Activated naive CD4-positive, alpha-beta T cell (primary cell): ENCODE results near the gene P4HA2.
"Not testable (repeated sequence)": the region's sequence is repeated elsewhere in the genome, so short reads cannot be mapped to it uniquely, and the experiment has no call there.

Source experiments
- DNase-seq, 4 experiments: peaks; one replicate each; lab custom pipeline; 2025; lab: John Stamatoyannopoulos, UW

The P4HA2 gene

DNA sequence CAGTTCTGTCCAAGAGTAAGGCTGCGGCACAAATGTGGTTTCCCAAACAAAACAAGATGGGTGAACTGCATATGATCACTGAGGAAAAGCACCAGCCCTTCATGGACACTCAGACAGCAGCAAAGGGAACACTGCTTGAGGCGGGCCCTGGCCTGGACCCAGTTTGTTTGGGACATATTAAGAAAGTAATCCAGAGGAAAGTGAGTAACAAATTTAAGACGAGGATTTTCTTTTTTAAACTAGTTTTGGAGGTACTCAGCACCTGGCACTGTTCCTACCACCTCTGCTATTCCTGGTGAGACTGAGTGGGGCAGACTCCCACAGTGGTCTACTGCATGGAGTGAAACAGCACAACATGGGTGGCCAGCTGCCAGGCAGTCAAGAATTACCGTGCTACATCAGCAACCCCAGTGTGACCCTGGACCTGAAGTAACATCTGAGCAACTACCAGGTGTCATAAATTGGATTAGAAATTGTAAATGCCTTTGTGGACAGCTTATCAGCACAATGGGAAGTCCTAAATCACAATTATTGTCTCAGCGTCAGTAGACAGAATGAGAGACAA lies 28.5 kb downstream of the P4HA2 start:
- no peak for DNase-seq

GRCh38 chr5:132198571-132198970 lies 29.1 kb downstream of the P4HA2 start:
- DNase-seq, result no peak

- DNase-seq, result no peak
Observed at GRCh38 chr5:132195727-132196126, 31.9 kb downstream of the P4HA2 start.

DNA sequence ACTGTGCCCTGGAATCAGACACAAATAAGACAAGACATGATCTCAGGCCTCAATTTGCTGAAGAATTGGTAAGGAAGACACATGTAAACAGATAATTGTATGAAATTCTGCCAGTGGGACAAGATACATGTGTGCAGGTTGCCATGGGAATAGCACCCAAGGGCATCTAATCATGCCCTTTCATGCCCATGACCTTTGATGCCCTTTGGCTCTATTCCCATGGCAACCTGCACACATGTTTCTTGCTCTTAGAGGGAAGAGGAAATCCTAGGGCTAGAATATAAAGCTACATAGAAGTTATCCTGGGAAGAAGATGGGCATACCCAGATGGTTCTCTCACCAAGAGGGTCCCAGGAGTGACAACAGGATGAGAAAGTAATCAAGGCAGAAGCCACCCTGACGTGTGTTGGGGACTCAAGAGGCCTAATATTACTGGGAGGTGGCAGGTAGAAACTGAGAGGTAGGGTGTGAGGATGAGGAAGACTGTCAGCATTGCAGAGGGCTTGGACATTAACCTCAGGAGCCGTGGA lies 34.4 kb downstream of the P4HA2 start:
- DNase-seq, result no peak

GRCh38 chr5:132190161-132190817 lies 37.4 kb downstream of the P4HA2 start:
- DNase-seq, result no peak

DNA sequence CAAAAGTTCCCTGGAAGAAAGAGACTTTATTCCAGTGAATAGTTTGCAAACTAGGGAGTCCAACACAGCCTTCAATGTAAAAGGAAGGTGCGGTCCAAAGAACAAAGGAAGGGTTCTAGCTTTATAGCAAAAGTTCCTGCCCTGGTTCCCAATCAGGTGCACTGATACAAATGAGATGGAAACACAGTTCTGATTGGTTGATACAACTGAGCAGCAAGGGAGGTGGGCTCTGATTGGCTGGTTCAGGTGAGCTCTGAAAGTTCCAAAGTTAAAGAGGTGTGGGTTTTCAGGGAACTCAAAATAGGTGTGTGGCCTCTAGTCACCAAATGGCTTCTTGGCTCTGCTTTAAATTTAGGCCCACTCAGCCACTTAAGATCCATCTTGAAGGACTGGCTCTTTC lies 43.1 kb downstream of the P4HA2 start:
- DNase-seq, result no peak

GRCh38 chr5:132183723-132184122 lies 43.9 kb downstream of the P4HA2 start:
- DNase-seq, result no peak

DNA sequence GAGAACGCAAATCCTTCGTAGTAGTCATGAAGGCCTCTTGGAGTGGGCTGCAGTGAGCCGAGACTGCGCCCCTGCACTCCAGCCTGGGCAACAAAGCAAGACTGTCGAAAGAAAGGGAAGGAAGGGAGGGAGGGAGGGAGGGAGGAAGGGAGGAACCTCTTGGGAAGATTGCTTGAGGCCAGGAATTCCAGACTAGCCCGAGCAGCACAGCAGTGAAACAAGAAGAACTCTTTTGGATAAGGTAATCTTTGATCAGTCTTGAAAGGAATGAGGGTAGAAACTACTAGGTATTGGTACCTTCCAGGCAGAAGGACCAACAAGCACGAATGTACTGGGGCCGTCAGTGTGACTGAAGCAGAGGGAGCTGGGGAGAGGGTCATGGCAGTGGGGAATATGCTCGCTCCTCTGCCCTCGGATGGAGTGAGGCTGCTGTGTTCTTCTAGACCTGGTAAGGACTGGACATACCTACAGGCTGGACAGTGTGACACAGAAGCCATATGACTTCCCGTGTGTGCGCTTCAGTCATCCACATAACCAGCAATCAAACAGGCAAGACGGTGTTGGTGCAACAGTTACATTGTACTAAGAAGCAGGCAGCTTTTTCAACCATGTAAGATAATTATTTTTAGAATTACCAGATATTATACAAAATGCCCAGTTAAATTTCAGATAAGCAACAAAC lies 45.2 kb downstream of the P4HA2 start:
- no peak for DNase-seq

- DNase-seq, result no peak
Observed at GRCh38 chr5:132181011-132181629, 46.5 kb downstream of the P4HA2 start.

DNA sequence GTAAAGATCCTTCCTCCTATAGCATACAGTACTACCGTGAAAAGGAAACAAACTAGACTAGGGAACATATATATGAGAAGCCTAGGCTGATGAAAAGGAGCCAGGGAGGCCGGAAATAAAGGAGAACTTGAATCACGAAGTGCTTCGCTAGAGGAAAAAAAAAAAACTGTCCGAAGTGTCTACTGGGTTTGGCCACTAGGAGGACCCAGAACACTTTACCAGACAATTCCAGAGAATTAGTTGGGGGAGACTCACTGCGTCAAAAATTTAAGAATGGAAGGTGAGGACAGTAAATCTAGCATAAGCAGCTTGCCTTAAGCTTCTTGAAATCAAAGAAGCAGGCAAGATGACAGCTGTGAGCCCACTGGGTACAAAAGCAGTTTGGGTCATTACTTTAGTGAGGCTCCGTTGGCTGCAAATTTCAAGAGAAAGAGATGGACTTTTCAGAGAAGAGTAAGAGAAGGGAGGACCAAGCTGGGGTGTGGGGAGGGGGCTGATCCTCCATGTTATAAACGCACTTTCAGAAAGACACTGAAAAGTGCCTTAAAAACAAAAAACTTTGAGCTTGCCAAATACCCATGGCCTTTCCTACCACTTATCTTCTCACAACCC lies 47.4 kb downstream of the P4HA2 start:
- DNase-seq, result no peak

- no peak for DNase-seq
Observed at GRCh38 chr5:132179405-132179804, 48.2 kb downstream of the P4HA2 start.

DNA sequence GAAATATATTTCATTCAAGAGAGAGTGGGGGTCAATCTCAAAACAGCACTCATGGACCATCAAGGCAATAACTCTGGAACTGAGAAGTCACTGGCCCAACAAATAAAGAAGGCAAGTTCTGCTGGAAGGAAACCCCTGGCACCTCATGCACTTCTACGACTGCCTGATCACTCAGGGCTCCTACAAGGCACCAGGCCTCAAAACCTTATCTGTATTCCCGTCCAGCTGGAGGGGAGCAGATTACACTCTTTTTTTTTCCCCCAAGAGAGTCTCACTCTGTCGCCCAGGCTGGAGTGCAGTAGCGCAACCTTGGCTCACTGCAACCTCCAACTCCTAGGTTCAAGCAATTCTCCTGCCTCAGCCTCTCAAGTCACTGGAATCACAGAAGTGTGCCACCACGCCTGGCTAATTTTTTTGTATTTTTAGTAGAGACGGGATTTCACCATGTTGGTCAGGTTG lies 49.9 kb downstream of the P4HA2 start:
- DNase-seq, result no peak

DNA sequence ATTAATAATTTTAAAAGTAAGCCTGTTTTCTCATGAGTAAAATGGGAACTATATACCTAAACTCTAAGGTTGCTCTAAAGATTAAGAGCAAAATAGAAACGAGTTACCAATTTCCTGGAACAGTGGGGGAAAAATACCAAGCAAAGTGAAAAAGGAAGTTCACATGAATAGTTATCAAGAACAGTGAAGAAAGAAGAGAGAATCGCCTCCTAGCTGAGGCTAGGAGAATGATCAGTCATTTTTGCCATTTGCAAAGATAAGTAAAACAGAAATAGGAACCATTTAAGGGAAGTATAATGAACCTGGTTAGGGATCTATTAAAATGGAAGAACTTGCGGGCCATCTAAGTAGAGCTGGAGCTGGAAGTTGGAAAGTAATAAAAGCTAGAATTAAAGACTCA lies 50.7 kb downstream of the P4HA2 start:
- no peak for DNase-seq

GRCh38 chr5:132176521-132176945 lies 51.1 kb downstream of the P4HA2 start:
- no peak for DNase-seq

GRCh38 chr5:132162945-132163344 lies 64.7 kb downstream of the P4HA2 start:
- DNase-seq, result no peak

DNA sequence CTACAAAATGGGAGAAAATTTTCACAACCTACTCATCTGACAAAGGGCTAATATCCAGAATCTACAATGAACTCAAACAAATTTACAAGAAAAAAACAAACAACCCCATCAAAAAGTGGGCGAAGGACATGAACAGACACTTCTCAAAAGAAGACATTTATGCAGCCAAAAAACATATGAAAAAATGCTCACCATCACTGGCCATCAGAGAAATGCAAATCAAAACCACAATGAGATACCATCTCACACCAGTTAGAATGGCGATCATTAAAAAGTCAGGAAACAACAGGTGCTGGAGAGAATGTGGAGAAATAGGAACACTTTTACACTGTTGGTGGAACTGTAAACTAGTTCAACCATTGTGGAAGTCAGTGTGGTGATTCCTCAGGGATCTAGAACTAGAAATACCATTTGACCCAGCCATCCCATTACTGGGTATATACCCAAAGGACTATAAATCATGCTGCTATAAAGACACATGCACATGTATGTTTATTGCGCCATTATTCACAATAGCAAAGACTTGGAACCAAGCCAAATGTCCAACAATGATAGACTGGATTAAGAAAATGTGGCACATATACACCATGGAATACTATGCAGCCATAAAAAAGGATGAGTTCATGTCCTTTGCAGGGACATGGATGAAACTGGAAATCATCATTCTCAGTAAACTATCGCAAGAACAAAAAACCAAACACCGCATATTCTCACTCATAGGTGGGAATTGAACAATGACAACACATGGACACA lies 65.9 kb downstream of the P4HA2 start:
- DNase-seq, result not testable (repeated sequence)

DNA sequence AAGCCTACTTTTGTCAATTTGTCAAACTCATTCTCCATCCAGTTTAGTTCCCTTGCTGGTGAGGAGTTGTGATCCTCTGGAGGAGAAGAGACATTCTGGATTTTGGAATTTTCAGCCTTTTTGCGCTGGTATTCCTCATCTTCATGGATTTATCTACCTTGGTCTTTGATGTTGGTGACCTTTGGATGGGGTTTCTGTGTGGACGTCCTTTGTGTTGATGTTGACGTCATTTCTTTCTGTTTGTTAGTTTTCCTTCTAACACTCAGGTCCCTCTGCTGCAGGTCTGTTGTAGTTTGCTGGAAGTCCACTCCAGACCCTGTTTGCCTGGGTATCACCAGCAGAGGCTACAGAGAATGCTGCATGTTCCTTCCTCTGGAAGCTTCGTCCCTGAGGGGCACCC lies 71.2 kb downstream of the P4HA2 start:
- DNase-seq, result no peak

DNA sequence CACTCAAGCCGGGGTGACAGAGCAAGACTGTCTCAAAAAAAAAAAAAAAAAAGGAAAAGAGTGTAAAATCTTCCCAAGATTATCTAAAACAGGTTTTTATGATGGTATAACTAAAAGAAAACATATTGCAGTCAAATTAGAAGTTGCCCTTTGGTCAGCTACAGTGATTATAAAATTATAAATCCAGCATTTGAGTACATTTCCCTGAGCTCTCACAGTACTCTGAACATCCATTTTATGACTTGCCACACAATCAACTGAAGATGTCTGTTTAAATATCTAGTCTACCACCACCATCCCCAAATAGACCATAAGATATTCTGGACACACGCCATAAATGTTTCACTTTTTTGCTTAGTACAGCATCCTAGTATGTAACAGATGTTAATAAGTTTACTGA lies 77.1 kb downstream of the P4HA2 start:
- DNase-seq, result no peak

GRCh38 chr5:132147663-132148062 lies 80.0 kb downstream of the P4HA2 start:
- no peak for DNase-seq

DNA sequence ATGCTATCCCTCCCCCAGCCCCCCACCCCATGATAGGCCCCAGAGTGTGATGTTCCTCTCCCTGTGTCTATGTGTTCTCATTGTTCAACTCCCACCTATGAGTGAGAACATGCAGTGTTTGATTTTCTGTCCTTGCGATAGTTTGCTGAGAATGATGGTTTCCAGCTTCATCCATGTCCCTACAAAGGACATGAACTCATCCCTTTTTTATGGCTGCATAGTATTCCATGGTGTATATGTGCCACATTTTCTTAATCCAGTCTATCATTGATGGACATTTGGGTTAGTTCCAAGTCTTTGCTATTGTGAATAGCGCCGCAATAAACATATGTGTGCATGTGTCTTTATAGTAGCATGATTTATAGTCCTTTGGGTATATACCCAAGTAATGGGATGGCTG lies 82.3 kb downstream of the P4HA2 start:
- DNase-seq, result not testable (repeated sequence)

DNA sequence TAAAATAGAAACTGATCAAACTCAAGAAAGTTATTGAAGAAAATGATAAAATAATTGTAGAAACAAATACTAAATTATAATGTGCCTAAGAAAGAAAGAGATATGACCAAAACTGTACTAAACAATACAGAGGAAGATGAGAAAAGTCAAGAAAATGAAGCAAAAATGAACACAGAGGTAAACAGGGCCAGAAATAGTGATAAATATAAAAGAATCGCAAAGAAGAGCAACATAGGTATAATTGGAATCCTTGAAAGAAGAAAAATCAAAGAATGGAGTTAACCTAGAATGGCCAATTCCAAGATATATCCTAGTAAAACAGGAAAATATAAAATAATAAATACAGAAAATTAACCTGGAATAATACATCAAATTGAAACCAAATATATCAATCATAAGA lies 84.5 kb downstream of the P4HA2 start:
- DNase-seq, result no peak

DNA sequence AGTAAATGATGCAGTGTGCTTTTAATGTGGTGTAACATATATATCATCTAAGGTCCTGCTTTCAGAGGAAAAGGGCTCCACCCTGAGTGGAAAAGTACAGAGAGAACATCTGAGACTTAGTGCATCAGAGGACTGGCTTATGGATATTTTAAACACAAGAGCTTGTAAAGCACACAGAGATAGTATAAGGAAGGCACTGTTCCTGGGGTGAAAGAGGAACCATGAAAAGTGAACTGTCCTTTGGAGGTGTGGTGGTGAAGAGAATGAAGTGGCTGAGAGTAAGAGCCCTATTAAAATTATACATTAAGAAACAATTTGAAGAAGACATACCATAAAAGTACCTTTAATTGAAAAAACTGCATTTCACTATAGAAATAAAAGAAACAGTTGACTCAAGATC lies 85.2 kb downstream of the P4HA2 start:
- no peak for DNase-seq
